SU-DHL-6 (cell line): ENCODE data around the gene RNF5.

Experiments used
- H2AFZ ChIP-seq: fragments of 200-600 bp; sonication (generic); 2 replicates; pipeline ENCODE4 v1.6.1; 2014; ENCODE audit warnings: low read depth, mild to moderate bottlenecking, moderate library complexity, mixed read lengths, antibody characterized with exemption, low read length; ENCODE audit not compliant: severe bottlenecking
- H3F3A ChIP-seq: fragments of 200-600 bp; shearing (Covaris generic); 2 replicates; pipeline ENCODE4 v1.6.0; 2016; ENCODE audit warnings: antibody characterized with exemption, mild to moderate bottlenecking; ENCODE audit not compliant: insufficient read depth
- H3K27ac ChIP-seq: fragments of 200-600 bp; sonication (generic); 2 replicates; pipeline ENCODE4 v1.5.1; 2016; ENCODE audit warnings: low read depth, mild to moderate bottlenecking, low read length, moderate library complexity, mixed read lengths
- H3K27me3 ChIP-seq: fragments of 200-600 bp; sonication (generic), shearing (Covaris generic); 2 replicates; pipeline ENCODE4 v1.6.0; 2014; ENCODE audit warnings: mild to moderate bottlenecking, low read length
- H3K36me3 ChIP-seq: fragments of 200-600 bp; sonication (generic); 2 replicates; pipeline ENCODE4 v1.6.1; 2014; ENCODE audit warnings: mild to moderate bottlenecking, low read length, mixed read lengths
- H3K4me2 ChIP-seq: fragments of 300-600, 200-600 bp; shearing (Covaris generic), sonication (generic); 2 replicates; pipeline ENCODE4 v1.6.0; 2014; ENCODE audit warnings: low read length, low read depth, mild to moderate bottlenecking; ENCODE audit not compliant: poor library complexity, severe bottlenecking
- H3K4me3 ChIP-seq: fragments of 200-600 bp; sonication (generic); 2 replicates; pipeline ENCODE4 v1.5.1; 2014; ENCODE audit warnings: antibody characterized with exemption, low read length, mild to moderate bottlenecking, mixed read lengths; ENCODE audit not compliant: insufficient read depth, poor library complexity, severe bottlenecking
- H3K79me2 ChIP-seq: fragments of 200-600 bp; sonication (generic); 2 replicates; pipeline ENCODE4 v1.6.1; 2014; ENCODE audit warnings: mild to moderate bottlenecking, low read length, moderate library complexity; ENCODE audit not compliant: insufficient read depth
- H3K9ac ChIP-seq: fragments of 200-600 bp; sonication (generic); 2 replicates; pipeline ENCODE4 v1.7.0; 2014; ENCODE audit warnings: mild to moderate bottlenecking, low read length
- H3K9me2 ChIP-seq: fragments of 200-600 bp; sonication (generic); replicated peaks from 2 replicates; pipeline ENCODE4 v1.6.1; 2014; ENCODE audit warnings: low read length; ENCODE audit not compliant: insufficient read depth
- H3K9me3 ChIP-seq: fragments of 200-600 bp; sonication (generic); 2 replicates; pipeline ENCODE4 v1.6.1; 2014; ENCODE audit warnings: low read length, mixed read lengths; ENCODE audit not compliant: insufficient read depth
- H4K20me1 ChIP-seq: fragments of 200-600 bp; sonication (generic); 2 replicates; pipeline ENCODE4 v1.6.1; 2014; ENCODE audit warnings: low read depth, mild to moderate bottlenecking, antibody characterized with exemption, low read length, moderate library complexity, mixed read lengths
- CTCF ChIP-seq: fragments of 200-600 bp; sonication (generic); IDR thresholded peaks from one replicate; pipeline ENCODE4 v1.5.1; 2017; ENCODE audit warnings: antibody characterized with exemption, mild to moderate bottlenecking, low read length, moderate library complexity; ENCODE audit not compliant: insufficient read depth, poor library complexity, severe bottlenecking
- EZH2phosphoT487 ChIP-seq: fragments of 200-600 bp; sonication (generic), shearing (Covaris generic); conservative IDR thresholded peaks from 2 replicates; pipeline ENCODE4 v1.6.1; 2018; ENCODE audit warnings: mild to moderate bottlenecking, antibody characterized with exemption, low read length, moderate library complexity, mixed read lengths

The RNF5 gene

GRCh38 chr6:32166411-32167061, 11.7 kb upstream of the RNF5 start:
- Histone ChIP-seq H3K27ac (no peak overlapping the region), H3K4me2 (no peak overlapping the region), H3K9me3 (no peaks in the 10 kb centered on the region), H2AFZ (no peak overlapping the region), H3K36me3 (no peaks in the 10 kb centered on the region), H3K4me3 (no peak overlapping the region), H3K27me3 (no peaks in the 10 kb centered on the region), H3K9me2 (no peaks in the 10 kb centered on the region), H4K20me1 (no peaks in the 10 kb centered on the region), H3K79me2 (no peaks in the 10 kb centered on the region), H3F3A (no peaks in the 10 kb centered on the region), H3K9ac (no peak overlapping the region)
- TF ChIP-seq EZH2phosphoT487 (no peak), CTCF (no peak)

- Histone ChIP-seq H3K4me3 (no peak overlapping the region), H3K36me3 (no peaks in the 10 kb centered on the region)
Measured at GRCh38 chr6:32167154-32167760, 10.9 kb upstream of the RNF5 start.

GRCh38 chr6:32167761-32168262, 10.4 kb upstream of the RNF5 start:
- Histone ChIP-seq H3K27ac (0 out of 2 replicates have a peak overlapping the region, but pooled peaks have one; percentile 2), H3F3A (no peaks in the 10 kb centered on the region), H3K4me2 (no peak overlapping the region), H2AFZ (no peak overlapping the region), H3K9me2 (no peaks in the 10 kb centered on the region), H3K4me3 (no peak overlapping the region), H4K20me1 (no peaks in the 10 kb centered on the region), H3K36me3 (no peaks in the 10 kb centered on the region), H3K27me3 (no peaks in the 10 kb centered on the region), H3K9ac (no peak overlapping the region), H3K9me3 (no peaks in the 10 kb centered on the region), H3K79me2 (no peaks in the 10 kb centered on the region)
- TF ChIP-seq EZH2phosphoT487, result no peak
- TF ChIP-seq CTCF, result no peak

More at GRCh38 chr6:32167154-32167760, 10.9 kb upstream of the RNF5 start:
- H3K27me3 ChIP-seq, result no peaks in the 10 kb centered on the region
- H3K79me2 ChIP-seq, result no peaks in the 10 kb centered on the region
- H3K27ac ChIP-seq, result no peak overlapping the region
- H3F3A ChIP-seq, result no peaks in the 10 kb centered on the region
- no peak overlapping the region for H3K4me2 ChIP-seq
- H2AFZ ChIP-seq, result no peak overlapping the region
- H4K20me1 ChIP-seq, result no peaks in the 10 kb centered on the region
- H3K9me2 ChIP-seq, result no peaks in the 10 kb centered on the region
- no peak overlapping the region for H3K9ac ChIP-seq
- TF ChIP-seq CTCF (no peak), EZH2phosphoT487 (no peak)
- no peaks in the 10 kb centered on the region for H3K9me3 ChIP-seq
